ENCODE measurements around the gene GRIP1.

Gene GRIP1

DNA sequence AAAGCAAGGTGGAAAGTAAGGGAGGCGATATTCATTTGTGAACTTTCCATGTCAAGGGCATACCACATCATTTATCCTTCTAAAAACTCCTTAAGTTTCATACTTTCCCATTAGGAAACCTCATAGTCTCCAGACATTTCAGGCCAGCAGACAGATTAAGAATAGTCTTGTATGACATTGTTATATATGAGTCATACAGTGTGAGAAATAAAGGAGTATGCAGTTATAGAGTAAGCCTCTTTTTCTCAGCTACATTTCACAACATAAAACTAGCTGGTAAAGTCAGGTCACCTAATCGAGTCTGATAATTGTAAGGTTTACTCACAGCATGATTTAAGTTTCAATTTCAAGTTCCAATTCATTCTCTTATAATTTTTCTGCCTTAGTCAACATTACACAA, 164.3 kb downstream of the GRIP1 start:
- no peak overlapping the region for H3K27ac ChIP-seq (ENCODE audit: low read depth, low read length)
- no peaks in the 10 kb centered on the region for H3F3A ChIP-seq (ENCODE audit: insufficient read depth)
- H3K4me3 ChIP-seq (ENCODE audit: insufficient read depth, low read length, poor library complexity, severe bottlenecking): no peak overlapping the region
- no peaks in the 10 kb centered on the region for H3K9me3 ChIP-seq (ENCODE audit: insufficient read depth, low read length)
- no peaks in the 10 kb centered on the region for H4K20me1 ChIP-seq (ENCODE audit: low read depth, low read length)
- H3K36me3 ChIP-seq (ENCODE audit: low read length): no peaks in the 10 kb centered on the region
- H3K9me2 ChIP-seq (replicated peaks; ENCODE audit: insufficient read depth, low read length): no peaks in the 10 kb centered on the region
- no peak overlapping the region for H2AFZ ChIP-seq (ENCODE audit: low read depth, low read length, severe bottlenecking)
- no peak for TF ChIP-seq EZH2phosphoT487 (conservative IDR thresholded peaks at IDR 0.05; ENCODE audit: low read length)
- TF ChIP-seq, protein P1, sequence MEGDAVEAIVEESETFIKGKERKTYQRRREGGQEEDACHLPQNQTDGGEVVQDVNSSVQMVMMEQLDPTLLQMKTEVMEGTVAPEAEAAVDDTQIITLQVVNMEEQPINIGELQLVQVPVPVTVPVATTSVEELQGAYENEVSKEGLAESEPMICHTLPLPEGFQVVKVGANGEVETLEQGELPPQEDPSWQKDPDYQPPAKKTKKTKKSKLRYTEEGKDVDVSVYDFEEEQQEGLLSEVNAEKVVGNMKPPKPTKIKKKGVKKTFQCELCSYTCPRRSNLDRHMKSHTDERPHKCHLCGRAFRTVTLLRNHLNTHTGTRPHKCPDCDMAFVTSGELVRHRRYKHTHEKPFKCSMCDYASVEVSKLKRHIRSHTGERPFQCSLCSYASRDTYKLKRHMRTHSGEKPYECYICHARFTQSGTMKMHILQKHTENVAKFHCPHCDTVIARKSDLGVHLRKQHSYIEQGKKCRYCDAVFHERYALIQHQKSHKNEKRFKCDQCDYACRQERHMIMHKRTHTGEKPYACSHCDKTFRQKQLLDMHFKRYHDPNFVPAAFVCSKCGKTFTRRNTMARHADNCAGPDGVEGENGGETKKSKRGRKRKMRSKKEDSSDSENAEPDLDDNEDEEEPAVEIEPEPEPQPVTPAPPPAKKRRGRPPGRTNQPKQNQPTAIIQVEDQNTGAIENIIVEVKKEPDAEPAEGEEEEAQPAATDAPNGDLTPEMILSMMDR (IDR thresholded peaks at IDR 0.05; ENCODE audit: insufficient read depth, low read length, poor library complexity, severe bottlenecking): no peak
- H3K27me3 ChIP-seq (ENCODE audit: low read length): no peaks in the 10 kb centered on the region
- H3K79me2 ChIP-seq (ENCODE audit: insufficient read depth, low read length): no peaks in the 10 kb centered on the region
- no peak overlapping the region for H3K4me2 ChIP-seq (ENCODE audit: low read depth, low read length, poor library complexity, severe bottlenecking)
- H3K9ac ChIP-seq (ENCODE audit: low read length): no peak overlapping the region

DNA sequence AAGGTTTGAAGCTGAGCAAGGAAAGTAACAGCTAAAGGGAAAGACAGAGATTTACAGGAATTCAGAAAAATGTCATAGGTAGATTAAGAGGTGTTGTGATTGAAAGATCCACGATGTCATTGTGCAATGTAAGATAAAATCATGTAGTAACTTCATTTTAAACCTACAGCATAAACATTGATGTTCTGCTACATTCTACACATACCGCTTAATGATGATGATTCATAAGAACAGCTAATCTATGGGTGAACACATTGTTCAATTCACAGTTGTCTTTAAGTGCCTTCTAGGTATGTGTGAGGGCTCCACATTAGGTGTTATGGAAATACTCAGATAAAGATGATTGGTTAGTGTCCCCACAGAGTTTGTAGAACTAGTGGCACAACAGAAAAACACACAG, 170.9 kb downstream of the GRIP1 start:
- H3K4me3 ChIP-seq (ENCODE audit: insufficient read depth, low read length, poor library complexity, severe bottlenecking): no peak overlapping the region
- no peak overlapping the region for H3K9ac ChIP-seq (ENCODE audit: low read length)
- no peak overlapping the region for H3K4me2 ChIP-seq (ENCODE audit: low read depth, low read length, poor library complexity, severe bottlenecking)
- H3K9me3 ChIP-seq (ENCODE audit: insufficient read depth, low read length): 0 out of 2 replicates have a peak, but pooled peaks cover 5% of the 10 kb centered on the region
- H2AFZ ChIP-seq (ENCODE audit: low read depth, low read length, severe bottlenecking): no peak overlapping the region
- no peak for TF ChIP-seq EZH2phosphoT487 (conservative IDR thresholded peaks at IDR 0.05; ENCODE audit: low read length)
- TF ChIP-seq, protein P1 (IDR thresholded peaks at IDR 0.05; ENCODE audit: insufficient read depth, low read length, poor library complexity, severe bottlenecking): no peak
- H3K27ac ChIP-seq (ENCODE audit: low read depth, low read length): no peak overlapping the region
- H4K20me1 ChIP-seq (ENCODE audit: low read depth, low read length): no peaks in the 10 kb centered on the region
- H3K27me3 ChIP-seq (ENCODE audit: low read length): no peaks in the 10 kb centered on the region
- no peaks in the 10 kb centered on the region for H3K9me2 ChIP-seq (replicated peaks; ENCODE audit: insufficient read depth, low read length)
- no peaks in the 10 kb centered on the region for H3F3A ChIP-seq (ENCODE audit: insufficient read depth)
- no peaks in the 10 kb centered on the region for H3K79me2 ChIP-seq (ENCODE audit: insufficient read depth, low read length)
- no peaks in the 10 kb centered on the region for H3K36me3 ChIP-seq (ENCODE audit: low read length)

DNA sequence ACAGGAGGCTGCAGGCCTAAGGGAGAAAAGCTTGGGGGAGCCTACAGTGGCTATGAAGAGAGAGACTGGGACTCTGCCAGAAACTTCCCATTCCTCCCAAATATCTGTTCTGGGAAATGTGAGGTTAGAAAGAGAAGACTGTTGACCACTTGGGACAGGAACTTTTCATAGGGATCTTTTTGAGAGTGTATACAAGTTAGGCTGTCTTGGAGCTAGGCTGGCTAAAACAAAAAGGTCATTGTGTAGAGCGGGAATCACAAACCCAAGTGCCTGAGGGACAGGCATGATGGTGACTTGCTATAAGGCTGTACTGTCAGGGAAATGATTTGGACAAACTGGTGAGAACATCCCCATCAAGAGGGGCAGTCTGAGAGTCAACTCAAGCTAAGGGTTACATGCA, 175.1 kb downstream of the GRIP1 start:
- no peaks in the 10 kb centered on the region for H4K20me1 ChIP-seq (ENCODE audit: low read depth, low read length)
- no peaks in the 10 kb centered on the region for H3K9me2 ChIP-seq (replicated peaks; ENCODE audit: insufficient read depth, low read length)

More for the DNA sequence above, 175.1 kb downstream of the GRIP1 start:
- Histone ChIP-seq H3K79me2 (ENCODE audit: insufficient read depth, low read length) (no peaks in the 10 kb centered on the region), H3K27ac (ENCODE audit: low read depth, low read length) (no peak overlapping the region), H3K9me3 (ENCODE audit: insufficient read depth, low read length) (0 out of 2 replicates have a peak, but pooled peaks cover 5% of the 10 kb centered on the region), H3F3A (ENCODE audit: insufficient read depth) (no peaks in the 10 kb centered on the region), H3K4me3 (ENCODE audit: insufficient read depth, low read length, poor library complexity, severe bottlenecking) (no peak overlapping the region), H3K4me2 (ENCODE audit: low read depth, low read length, poor library complexity, severe bottlenecking) (no peak overlapping the region), H3K9ac (ENCODE audit: low read length) (no peak overlapping the region), H3K27me3 (ENCODE audit: low read length) (no peaks in the 10 kb centered on the region), H3K36me3 (ENCODE audit: low read length) (no peaks in the 10 kb centered on the region), H2AFZ (ENCODE audit: low read depth, low read length, severe bottlenecking) (no peak overlapping the region)
- TF ChIP-seq EZH2phosphoT487 (conservative IDR thresholded peaks at IDR 0.05; ENCODE audit: low read length): no peak
- TF ChIP-seq, protein P1 (IDR thresholded peaks at IDR 0.05; ENCODE audit: insufficient read depth, low read length, poor library complexity, severe bottlenecking): no peak

Data from SU-DHL-6 (cell line).